ENCODE measurements around the gene ADCY10. TPM values are rescaled to one million over a fixed set of nuclear protein-coding genes. Genes with fewer than 3 reads are reported as not detected.

Gene ADCY10
- total RNA-seq, 1 donor from 2014 or later: 0.81 TPM

GRCh38 chr1:167927046-167927754 lies 13.3 kb upstream of the ADCY10 start:
- DNase-seq (ENCODE audit: low spot score): no peak

GRCh38 chr1:167926486-167926997 lies 12.6 kb upstream of the ADCY10 start:
- DNase-seq (ENCODE audit: low spot score): peak; percentile 32

- no peak for DNase-seq (ENCODE audit: low spot score)
Measured at GRCh38 chr1:167924543-167925231, 10.8 kb upstream of the ADCY10 start.

- no peak for DNase-seq (ENCODE audit: low spot score)
Measured at GRCh38 chr1:167924102-167924501, 10.2 kb upstream of the ADCY10 start.

- DNase-seq (ENCODE audit: low spot score): no peak
Measured at GRCh38 chr1:167923324-167924056, 9.6 kb upstream of the ADCY10 start.

- no peak for DNase-seq (ENCODE audit: low spot score)
Measured at GRCh38 chr1:167922611-167923074, 8.7 kb upstream of the ADCY10 start.

- no peak for DNase-seq (ENCODE audit: low spot score)
Measured at GRCh38 chr1:167922023-167922422, 8.1 kb upstream of the ADCY10 start.

GRCh38 chr1:167916766-167917511 lies 3.0 kb upstream of the ADCY10 start:
- peak; percentile 29 for DNase-seq (ENCODE audit: low spot score)

GRCh38 chr1:167915569-167915968 lies 1.6 kb upstream of the ADCY10 start:
- peak; percentile 61 for DNase-seq (ENCODE audit: low spot score)

GRCh38 chr1:167912294-167912693 lies 1.6 kb downstream of the ADCY10 start:
- DNase-seq (ENCODE audit: low spot score): no peak

- no peak for DNase-seq (ENCODE audit: low spot score)
Measured at GRCh38 chr1:167911413-167911812, 2.5 kb downstream of the ADCY10 start.

GRCh38 chr1:167910530-167910929 lies 3.4 kb downstream of the ADCY10 start:
- DNase-seq (ENCODE audit: low spot score): no peak

GRCh38 chr1:167909691-167910180 lies 4.2 kb downstream of the ADCY10 start:
- DNase-seq (ENCODE audit: low spot score): no peak

GRCh38 chr1:167905671-167906070 lies 8.3 kb downstream of the ADCY10 start:
- no peak for DNase-seq (ENCODE audit: low spot score)

- DNase-seq (ENCODE audit: low spot score): no peak
Measured at GRCh38 chr1:167905182-167905581, 8.8 kb downstream of the ADCY10 start.

- DNase-seq (ENCODE audit: low spot score): no peak
Measured at GRCh38 chr1:167904652-167905130, 9.2 kb downstream of the ADCY10 start.

GRCh38 chr1:167900907-167901306 lies 13.0 kb downstream of the ADCY10 start:
- DNase-seq (ENCODE audit: low spot score): no peak

GRCh38 chr1:167899253-167899681 lies 14.7 kb downstream of the ADCY10 start:
- DNase-seq (ENCODE audit: low spot score): no peak

GRCh38 chr1:167898578-167899222 lies 15.2 kb downstream of the ADCY10 start:
- DNase-seq (ENCODE audit: low spot score): no peak

GRCh38 chr1:167893798-167894197 lies 20.1 kb downstream of the ADCY10 start:
- DNase-seq (ENCODE audit: low spot score): no peak

- no peak for DNase-seq (ENCODE audit: low spot score)
Measured at GRCh38 chr1:167890400-167890799, 23.5 kb downstream of the ADCY10 start.
